Activated T-cell treated with anti-CD3 and anti-CD28 coated beads, Interleukin-2, amount 50 U/mL, for 24 hours (primary cell): ENCODE data around the gene GSK3A.

Experiments used
- DNase-seq: peaks from one replicate; pipeline ENCODE4 v3.0.0-alpha.2; 2020
- H3K27ac Mint-ChIP-seq: 2 replicates; pipeline ENCODE4 v1.8.0; 2020; ENCODE audit warnings: mild to moderate bottlenecking, mixed read lengths
- H3K27me3 Mint-ChIP-seq: 2 replicates; pipeline ENCODE4 v1.8.0; 2020; ENCODE audit warnings: mixed read lengths
- H3K36me3 Mint-ChIP-seq: 2 replicates; pipeline ENCODE4 v1.8.0; 2020; ENCODE audit warnings: low read depth, mixed read lengths
- H3K4me1 Mint-ChIP-seq: 2 replicates; pipeline ENCODE4 v1.8.0; 2020; ENCODE audit warnings: low read depth, mixed read lengths
- H3K4me3 Mint-ChIP-seq: 2 replicates; pipeline ENCODE4 v1.8.0; 2020; ENCODE audit warnings: mild to moderate bottlenecking, moderate library complexity, mixed read lengths
- H3K9me3 Mint-ChIP-seq: 2 replicates; pipeline ENCODE4 v1.8.0; 2020; ENCODE audit warnings: mixed read lengths

The GSK3A gene

DNA sequence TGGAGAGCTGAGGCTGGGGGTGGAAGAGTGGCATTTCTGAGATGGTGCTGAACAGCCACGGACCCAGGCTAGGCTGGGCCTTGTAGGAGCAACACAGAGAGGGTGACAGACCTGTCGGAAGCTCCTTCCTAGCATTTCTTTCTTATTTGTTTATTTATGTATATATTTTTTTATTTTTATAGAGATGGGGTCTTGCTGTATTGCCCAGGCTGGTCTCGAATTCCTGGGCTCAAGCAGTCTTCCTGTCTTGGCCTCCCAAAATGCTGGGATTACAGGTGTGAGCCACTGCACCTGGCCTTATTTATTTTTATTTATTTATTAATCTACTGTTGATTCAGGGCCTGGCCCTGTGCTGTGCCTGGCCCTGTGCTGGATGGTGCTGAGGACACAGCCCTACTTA lies 33.1 kb upstream of the GSK3A start:
- no peak overlapping the region for H3K4me3 Mint-ChIP-seq

DNA sequence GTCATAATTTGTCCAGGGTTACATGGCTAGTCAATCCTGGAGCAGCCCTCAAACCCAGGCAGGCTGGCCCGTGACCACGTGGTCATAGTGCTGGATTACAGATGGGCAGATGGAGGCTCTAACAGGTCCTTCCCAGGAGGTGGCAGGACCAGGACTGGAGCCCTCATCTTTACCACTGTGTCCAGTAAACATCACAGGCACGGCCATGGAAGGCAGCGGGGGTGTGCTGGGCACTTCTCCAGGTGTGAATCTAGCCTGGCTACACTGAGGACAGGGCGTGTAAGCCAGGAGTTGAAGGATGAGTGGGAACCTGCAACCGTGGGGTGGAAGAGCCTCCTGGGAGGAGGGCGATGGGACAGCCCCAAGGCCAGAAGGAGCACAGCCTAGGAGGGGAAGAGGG lies 32.7 kb upstream of the GSK3A start:
- Mint-ChIP-seq H3K4me1 (peaks cover 65% of the 10 kb centered on the region), H3K36me3 (peaks cover 57% of the 10 kb centered on the region), H3K27ac (peak overlapping the region; percentile 51), H3K9me3 (no peaks in the 10 kb centered on the region), H3K27me3 (no peaks in the 10 kb centered on the region), H3K4me3 (no peak overlapping the region)
- DNase-seq = no peak

More for the DNA sequence above, 33.1 kb upstream of the GSK3A start:
- H3K27me3 Mint-ChIP-seq = no peaks in the 10 kb centered on the region
- peak overlapping the region; percentile 80 for H3K27ac Mint-ChIP-seq
- no peak for DNase-seq
- peaks cover 61% of the 10 kb centered on the region for H3K4me1 Mint-ChIP-seq
- H3K9me3 Mint-ChIP-seq = no peaks in the 10 kb centered on the region
- peaks cover 55% of the 10 kb centered on the region for H3K36me3 Mint-ChIP-seq

DNA sequence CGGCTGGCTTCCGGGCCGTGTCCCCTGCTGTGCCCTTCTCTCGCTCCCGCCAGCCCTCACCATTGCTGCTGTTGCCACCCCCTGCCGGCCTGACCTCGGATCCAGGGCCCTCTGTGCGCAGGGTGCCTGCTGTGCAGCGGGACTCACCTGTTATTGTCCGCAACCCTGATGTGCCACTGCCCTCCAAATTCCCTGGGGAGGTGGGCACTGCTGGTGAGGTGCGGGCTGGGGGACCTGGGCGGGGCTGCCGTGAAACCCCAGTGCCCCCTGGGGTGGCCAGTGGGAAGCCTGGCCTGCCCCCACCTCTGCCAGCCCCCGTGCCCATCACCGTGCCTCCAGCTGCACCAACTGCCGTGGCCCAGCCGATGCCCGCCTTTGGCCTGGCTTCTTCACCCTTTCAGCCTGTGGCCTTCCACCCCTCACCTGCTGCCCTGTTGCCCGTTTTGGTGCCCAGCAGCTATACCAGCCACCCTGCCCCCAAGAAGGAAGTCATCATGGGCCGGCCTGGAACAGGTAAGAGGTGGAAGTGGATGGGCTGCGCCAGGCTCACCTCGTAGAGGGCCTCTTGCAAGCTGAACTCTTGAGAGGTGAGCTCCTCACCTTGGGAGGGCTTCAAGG lies 31.8 kb upstream of the GSK3A start:
- no peaks in the 10 kb centered on the region for H3K9me3 Mint-ChIP-seq
- H3K27me3 Mint-ChIP-seq = no peaks in the 10 kb centered on the region
- H3K36me3 Mint-ChIP-seq = peaks cover 59% of the 10 kb centered on the region
- DNase-seq = no peak
- H3K4me3 Mint-ChIP-seq = no peak overlapping the region
- H3K4me1 Mint-ChIP-seq = peaks cover 67% of the 10 kb centered on the region
- no peak overlapping the region for H3K27ac Mint-ChIP-seq

DNA sequence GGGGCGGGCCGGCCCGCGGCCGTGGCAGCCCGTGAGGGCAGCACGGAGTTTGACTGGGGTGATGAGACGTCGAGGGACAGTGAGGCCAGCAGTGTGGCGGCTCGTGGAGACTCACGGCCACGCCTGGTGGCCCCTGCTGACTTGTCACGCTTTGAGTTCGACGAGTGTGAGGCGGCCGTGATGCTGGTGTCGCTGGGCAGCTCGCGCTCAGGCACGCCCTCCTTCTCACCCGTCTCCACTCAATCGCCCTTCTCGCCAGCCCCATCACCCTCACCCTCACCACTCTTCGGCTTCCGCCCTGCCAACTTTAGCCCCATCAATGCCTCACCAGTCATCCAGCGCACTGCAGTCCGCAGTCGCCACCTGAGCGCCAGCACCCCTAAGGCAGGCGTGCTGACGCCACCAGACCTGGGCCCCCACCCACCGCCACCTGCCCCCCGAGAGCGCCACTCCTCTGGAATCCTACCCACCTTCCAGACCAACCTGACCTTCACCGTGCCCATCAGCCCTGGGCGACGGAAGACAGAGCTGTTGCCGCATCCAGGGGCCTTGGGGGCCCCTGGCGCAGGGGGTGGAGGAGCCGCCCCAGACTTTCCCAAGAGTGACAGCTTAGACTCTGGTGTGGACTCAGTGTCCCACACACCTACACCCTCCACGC lies 31.1 kb upstream of the GSK3A start:
- Mint-ChIP-seq H3K4me1 (peaks cover 60% of the 10 kb centered on the region), H3K4me3 (no peak overlapping the region), H3K27ac (no peak overlapping the region)

DNA sequence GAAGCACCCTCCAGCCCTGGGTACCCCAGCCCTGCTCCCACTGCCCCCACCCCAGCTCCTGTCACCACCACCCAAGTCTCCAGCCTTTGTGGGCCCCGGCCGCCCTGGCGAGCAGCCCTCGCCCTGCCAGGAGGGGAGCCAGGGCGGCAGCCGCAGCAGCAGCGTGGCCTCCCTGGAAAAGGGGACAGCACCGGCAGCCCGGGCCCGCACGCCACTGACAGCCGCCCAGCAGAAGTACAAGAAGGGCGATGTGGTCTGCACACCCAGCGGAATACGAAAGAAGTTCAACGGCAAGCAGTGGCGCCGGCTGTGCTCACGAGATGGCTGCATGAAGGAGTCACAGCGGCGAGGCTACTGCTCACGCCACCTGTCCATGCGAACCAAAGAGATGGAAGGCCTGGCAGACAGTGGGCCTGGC lies 30.6 kb upstream of the GSK3A start:
- Mint-ChIP-seq H3K27ac (no peak overlapping the region), H3K4me1 (peaks cover 55% of the 10 kb centered on the region), H3K36me3 (peaks cover 54% of the 10 kb centered on the region)

More for the DNA sequence above, 31.1 kb upstream of the GSK3A start:
- no peak for DNase-seq
- no peaks in the 10 kb centered on the region for H3K27me3 Mint-ChIP-seq
- H3K9me3 Mint-ChIP-seq = no peaks in the 10 kb centered on the region
- peaks cover 59% of the 10 kb centered on the region for H3K36me3 Mint-ChIP-seq

DNA sequence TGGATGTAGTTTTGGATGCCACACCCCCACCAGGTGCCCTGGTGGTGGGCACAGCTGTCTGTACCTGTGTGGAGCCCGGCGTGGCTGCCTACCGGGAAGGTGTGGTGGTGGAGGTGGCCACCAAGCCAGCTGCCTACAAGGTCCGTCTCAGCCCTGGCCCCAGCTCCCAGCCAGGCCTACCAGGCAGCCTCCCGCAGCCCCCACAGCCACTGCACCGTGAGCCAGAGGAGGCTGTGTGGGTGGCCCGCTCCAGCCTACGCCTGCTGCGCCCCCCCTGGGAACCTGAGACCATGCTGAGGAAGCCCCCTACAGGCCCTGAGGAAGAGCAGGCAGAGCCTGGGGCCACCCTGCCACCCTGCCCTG lies 30.1 kb upstream of the GSK3A start:
- Mint-ChIP-seq H3K27me3 (no peaks in the 10 kb centered on the region), H3K27ac (no peak overlapping the region)

More for the DNA sequence above, 30.6 kb upstream of the GSK3A start:
- no peak for DNase-seq
- Mint-ChIP-seq H3K4me3 (no peak overlapping the region), H3K9me3 (no peaks in the 10 kb centered on the region), H3K27me3 (no peaks in the 10 kb centered on the region)

GRCh38 chr19:42271861-42272534 lies 29.6 kb upstream of the GSK3A start:
- Mint-ChIP-seq H3K9me3 (no peaks in the 10 kb centered on the region), H3K36me3 (peaks cover 51% of the 10 kb centered on the region), H3K4me3 (no peak overlapping the region), H3K27ac (peak overlapping the region; percentile 99), H3K27me3 (no peaks in the 10 kb centered on the region), H3K4me1 (peaks cover 50% of the 10 kb centered on the region)
- no peak for DNase-seq

More for the DNA sequence above, 30.1 kb upstream of the GSK3A start:
- H3K4me3 Mint-ChIP-seq = no peak overlapping the region
- no peaks in the 10 kb centered on the region for H3K9me3 Mint-ChIP-seq
- H3K4me1 Mint-ChIP-seq = peaks cover 55% of the 10 kb centered on the region
- H3K36me3 Mint-ChIP-seq = peaks cover 54% of the 10 kb centered on the region
- DNase-seq = peak; percentile 28

DNA sequence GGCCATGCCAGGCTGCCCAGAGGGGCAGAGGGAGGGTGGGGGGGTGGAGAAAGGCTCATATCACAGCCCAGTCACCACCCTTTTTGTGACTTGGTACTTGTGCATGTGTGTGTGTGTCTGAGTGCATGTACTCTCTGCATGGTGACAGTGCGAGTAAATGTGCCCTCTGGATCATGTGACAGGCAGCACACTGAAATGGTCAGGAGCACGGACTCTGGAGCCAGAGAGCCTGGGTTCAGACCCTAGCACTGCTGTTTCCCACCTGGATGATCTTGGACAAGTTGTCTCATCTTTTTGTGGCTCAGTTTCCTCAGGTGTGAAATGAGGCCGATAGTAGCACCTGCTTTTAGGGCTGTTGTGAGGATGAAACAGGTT lies 28.6 kb upstream of the GSK3A start:
- H3K9me3 Mint-ChIP-seq = no peaks in the 10 kb centered on the region
- DNase-seq = no peak
- peaks cover 40% of the 10 kb centered on the region for H3K4me1 Mint-ChIP-seq
- peak overlapping the region; percentile 99 for H3K27ac Mint-ChIP-seq
- peaks cover 48% of the 10 kb centered on the region for H3K36me3 Mint-ChIP-seq
- no peaks in the 10 kb centered on the region for H3K27me3 Mint-ChIP-seq
- H3K4me3 Mint-ChIP-seq = no peak overlapping the region

- Mint-ChIP-seq H3K27ac (peak overlapping the region; percentile 99), H3K4me3 (no peak overlapping the region)
Measured at GRCh38 chr19:42270346-42271044, 28.1 kb upstream of the GSK3A start.

GRCh38 chr19:42269478-42270345 lies 27.3 kb upstream of the GSK3A start:
- peak; percentile 48 for DNase-seq
- peaks cover 38% of the 10 kb centered on the region for H3K36me3 Mint-ChIP-seq
- peak overlapping the region; percentile 99 for H3K27ac Mint-ChIP-seq
- H3K4me3 Mint-ChIP-seq = no peak overlapping the region
- H3K4me1 Mint-ChIP-seq = peaks cover 30% of the 10 kb centered on the region
- no peaks in the 10 kb centered on the region for H3K9me3 Mint-ChIP-seq
- no peaks in the 10 kb centered on the region for H3K27me3 Mint-ChIP-seq

More at GRCh38 chr19:42270346-42271044, 28.1 kb upstream of the GSK3A start:
- Mint-ChIP-seq H3K27me3 (no peaks in the 10 kb centered on the region), H3K36me3 (peaks cover 44% of the 10 kb centered on the region), H3K4me1 (peaks cover 36% of the 10 kb centered on the region), H3K9me3 (no peaks in the 10 kb centered on the region)
- DNase-seq = peak; percentile 83

GRCh38 chr19:42268704-42269477 lies 26.5 kb upstream of the GSK3A start, which contains the start of gene CIC:
Gene CIC (plus strand): TSS chr19:42269252. CDS start chr19:42271784, 2,532 bp downstream.
- Mint-ChIP-seq H3K27me3 (no peaks in the 10 kb centered on the region), H3K9me3 (no peaks in the 10 kb centered on the region), H3K4me1 (peaks cover 25% of the 10 kb centered on the region), H3K27ac (peak within 1 kb of the TSS; percentile 99), H3K4me3 (no peak within 1 kb of the TSS), H3K36me3 (peaks cover 31% of the 10 kb centered on the region)
- DNase-seq = peak; percentile 99

DNA sequence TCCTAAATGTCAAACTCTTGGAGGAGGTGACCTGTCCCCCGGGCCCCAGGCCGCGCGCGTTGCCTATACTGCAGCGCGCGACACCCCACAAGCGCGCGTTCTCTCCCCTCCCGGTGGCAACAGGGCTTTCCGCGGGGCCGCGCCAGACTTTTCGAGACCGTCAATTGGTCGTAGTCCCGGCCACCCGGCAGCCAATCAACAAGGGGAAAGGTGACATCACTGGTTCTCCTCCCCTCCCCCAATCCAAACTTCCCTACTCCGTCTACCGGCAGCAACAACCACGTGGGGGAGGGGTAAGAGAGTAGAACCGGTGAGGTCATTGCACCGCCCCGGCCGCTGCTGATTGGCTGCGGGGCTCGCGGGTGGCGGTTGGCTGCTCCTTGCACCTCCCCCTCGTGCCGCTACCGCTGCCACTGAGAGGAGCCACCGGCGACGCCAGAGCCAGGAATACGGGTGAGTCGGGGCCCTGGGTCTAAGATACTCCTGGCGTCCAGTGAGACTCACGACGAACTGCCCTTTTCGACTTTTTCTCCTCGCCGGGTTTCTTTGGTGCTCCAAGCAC lies 25.8 kb upstream of the GSK3A start:
- H3K27ac Mint-ChIP-seq = no peak overlapping the region
- H3K36me3 Mint-ChIP-seq = peaks cover 25% of the 10 kb centered on the region
- no peaks in the 10 kb centered on the region for H3K9me3 Mint-ChIP-seq
- no peak overlapping the region for H3K4me3 Mint-ChIP-seq
- no peaks in the 10 kb centered on the region for H3K27me3 Mint-ChIP-seq
- H3K4me1 Mint-ChIP-seq = peaks cover 21% of the 10 kb centered on the region
- DNase-seq = peak; percentile 98

- Mint-ChIP-seq H3K36me3 (peaks cover 20% of the 10 kb centered on the region), H3K9me3 (no peaks in the 10 kb centered on the region), H3K4me1 (peaks cover 21% of the 10 kb centered on the region), H3K27ac (no peak overlapping the region), H3K4me3 (no peak overlapping the region), H3K27me3 (no peaks in the 10 kb centered on the region)
- DNase-seq = no peak
Measured at GRCh38 chr19:42267644-42268141, 25.3 kb upstream of the GSK3A start.
